Measurements from ENCODE around the gene ESPNL.

ESPNL gene

GRCh38 chr2:238128061-238128440, 27.9 kb downstream of the ESPNL start:
- DNase-seq (ENCODE audit: low read depth, low spot score) = no peak

GRCh38 chr2:238128534-238129001, 28.4 kb downstream of the ESPNL start:
- no peak for DNase-seq (ENCODE audit: low read depth, low spot score)

GRCh38 chr2:238129166-238130010, 29.2 kb downstream of the ESPNL start:
- no peak for DNase-seq (ENCODE audit: low read depth, low spot score)

GRCh38 chr2:238130111-238130695, 30.1 kb downstream of the ESPNL start:
- DNase-seq (ENCODE audit: low read depth, low spot score) = no peak

GRCh38 chr2:238130696-238131628, 30.8 kb downstream of the ESPNL start:
- DNase-seq (ENCODE audit: low read depth, low spot score) = no peak

GRCh38 chr2:238131761-238132462, 31.8 kb downstream of the ESPNL start:
- no peak for DNase-seq (ENCODE audit: low read depth, low spot score)

- DNase-seq (ENCODE audit: low read depth, low spot score) = no peak
Observed at GRCh38 chr2:238132463-238133450, 32.6 kb downstream of the ESPNL start.

- DNase-seq (ENCODE audit: low read depth, low spot score) = no peak
Observed at GRCh38 chr2:238133499-238134392, 33.6 kb downstream of the ESPNL start.

GRCh38 chr2:238134393-238134785, 34.2 kb downstream of the ESPNL start:
- DNase-seq (ENCODE audit: low read depth, low spot score) = no peak

- no peak for DNase-seq (ENCODE audit: low read depth, low spot score)
Observed at GRCh38 chr2:238135601-238136150, 35.5 kb downstream of the ESPNL start.

- no peak for DNase-seq (ENCODE audit: low read depth, low spot score)
Observed at GRCh38 chr2:238136820-238137537, 36.8 kb downstream of the ESPNL start.

- no peak for DNase-seq (ENCODE audit: low read depth, low spot score)
Observed at GRCh38 chr2:238137885-238138284, 37.7 kb downstream of the ESPNL start.

- DNase-seq (ENCODE audit: low read depth, low spot score) = no peak
Observed at GRCh38 chr2:238138331-238139195, 38.4 kb downstream of the ESPNL start, which contains the start of gene KLHL30. TSS of gene KLHL30 (plus strand) at chr2:238138668. CDS start at chr2:238140755, 2,087 bp downstream.

GRCh38 chr2:238139196-238140039, 39.3 kb downstream of the ESPNL start:
- no peak for DNase-seq (ENCODE audit: low read depth, low spot score)

- DNase-seq (ENCODE audit: low read depth, low spot score) = no peak
Observed at GRCh38 chr2:238140040-238140439, 39.9 kb downstream of the ESPNL start.
